ENCODE data around the gene SLC25A13.
A peak's percentile ranks its signal among the peaks of the same experiment; 100 is the strongest.
"Not testable (repeated sequence)": the region's sequence is repeated elsewhere in the genome, so short reads cannot be mapped to it uniquely, and the experiment has no call there.

The SLC25A13 gene

DNA sequence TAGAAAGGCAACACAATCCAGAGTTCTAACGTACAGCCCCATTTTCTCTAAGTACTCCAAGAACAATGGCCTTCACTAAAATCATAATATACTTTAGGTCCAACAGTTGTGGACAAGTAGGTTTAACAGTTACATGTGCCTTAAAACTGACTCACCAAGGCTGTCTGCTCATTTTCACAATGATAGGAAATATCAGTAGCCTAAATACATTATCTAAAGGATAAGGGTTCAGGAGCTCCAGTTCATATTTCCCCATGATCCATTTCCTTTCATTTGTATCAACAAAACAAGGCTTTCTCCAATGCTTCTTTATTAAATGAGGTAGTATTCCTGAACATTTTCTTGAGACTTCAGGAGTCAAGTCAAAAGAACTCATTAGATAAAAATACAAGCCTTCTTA, 164.0 kb downstream of the SLC25A13 start:
- DNase-seq (ENCODE audit: low spot score), result no peak

DNA sequence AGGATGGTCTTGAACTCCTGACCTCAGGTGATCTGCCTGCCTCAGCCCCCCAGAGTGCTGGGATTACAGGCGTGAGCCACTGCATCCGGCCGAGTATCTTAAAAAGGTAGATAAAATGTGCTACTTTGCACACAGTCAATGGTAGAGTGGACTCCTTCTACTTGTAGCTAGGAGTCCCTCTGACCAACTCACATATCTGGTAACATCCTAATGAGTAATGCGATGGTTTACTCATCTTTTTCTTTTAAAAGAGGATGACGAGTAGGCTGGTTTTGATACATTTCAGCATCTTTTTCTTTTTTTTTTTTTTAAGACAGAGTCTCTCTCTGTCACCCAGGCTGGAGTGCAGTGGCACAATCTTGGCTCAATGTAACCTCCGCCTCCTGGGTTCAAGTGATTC, 167.4 kb downstream of the SLC25A13 start:
- not testable (repeated sequence) for DNase-seq (ENCODE audit: low spot score)

GRCh38 chr7:96152706-96153105, 169.2 kb downstream of the SLC25A13 start:
- no peak for DNase-seq (ENCODE audit: low spot score)

- DNase-seq (ENCODE audit: low spot score), result no peak
These were observed 170.0 kb downstream of the SLC25A13 start for GRCh38 chr7:96151889-96152288.

DNA sequence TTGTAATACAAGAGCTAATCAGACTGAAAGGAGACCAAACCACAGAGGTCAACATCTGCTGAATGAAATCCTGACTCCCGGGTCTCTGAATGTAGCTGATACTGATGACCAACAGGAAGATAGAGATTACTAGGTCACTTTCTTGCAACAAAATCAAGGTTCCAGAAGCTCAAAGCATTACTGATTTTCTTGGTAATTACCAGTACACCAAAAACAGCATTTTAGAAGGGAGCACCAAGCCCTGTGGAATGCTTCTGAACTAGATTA, 177.7 kb downstream of the SLC25A13 start:
- no peak for DNase-seq (ENCODE audit: low spot score)

GRCh38 chr7:96143495-96144259, 178.2 kb downstream of the SLC25A13 start:
- no peak for DNase-seq (ENCODE audit: low spot score)

- DNase-seq (ENCODE audit: low spot score), result no peak
These were observed 185.2 kb downstream of the SLC25A13 start for GRCh38 chr7:96136600-96137239.

DNA sequence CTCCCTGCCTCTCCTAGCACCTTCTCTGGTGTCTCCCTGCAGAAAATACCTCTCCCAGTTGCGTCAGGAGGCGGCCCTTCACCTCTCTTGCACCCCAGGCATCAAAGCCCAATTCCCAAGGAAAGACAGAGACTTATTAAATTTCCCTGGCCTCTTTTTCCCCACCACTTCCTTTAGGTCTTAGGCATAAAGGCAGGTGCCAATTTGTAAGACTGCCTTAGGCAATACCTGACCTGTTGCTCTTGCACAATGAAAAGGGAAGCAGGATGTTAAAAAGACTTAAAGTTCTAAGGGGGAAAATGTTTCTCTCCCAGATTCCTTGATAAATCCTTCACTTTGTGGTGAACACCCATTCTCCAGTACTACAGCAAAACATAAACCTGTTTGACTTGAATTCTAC, 186.7 kb downstream of the SLC25A13 start:
- DNase-seq (ENCODE audit: low spot score), result no peak

- DNase-seq (ENCODE audit: low spot score), result peak; percentile 18
These were observed 190.4 kb downstream of the SLC25A13 start for GRCh38 chr7:96131525-96131924.

GRCh38 chr7:96127746-96128145, 194.2 kb downstream of the SLC25A13 start:
- DNase-seq (ENCODE audit: low spot score), result no peak

GRCh38 chr7:96126382-96126781, 195.5 kb downstream of the SLC25A13 start:
- no peak for DNase-seq (ENCODE audit: low spot score)

- no peak for DNase-seq (ENCODE audit: low spot score)
These were observed 199.2 kb downstream of the SLC25A13 start for GRCh38 chr7:96122746-96123145.

DNA sequence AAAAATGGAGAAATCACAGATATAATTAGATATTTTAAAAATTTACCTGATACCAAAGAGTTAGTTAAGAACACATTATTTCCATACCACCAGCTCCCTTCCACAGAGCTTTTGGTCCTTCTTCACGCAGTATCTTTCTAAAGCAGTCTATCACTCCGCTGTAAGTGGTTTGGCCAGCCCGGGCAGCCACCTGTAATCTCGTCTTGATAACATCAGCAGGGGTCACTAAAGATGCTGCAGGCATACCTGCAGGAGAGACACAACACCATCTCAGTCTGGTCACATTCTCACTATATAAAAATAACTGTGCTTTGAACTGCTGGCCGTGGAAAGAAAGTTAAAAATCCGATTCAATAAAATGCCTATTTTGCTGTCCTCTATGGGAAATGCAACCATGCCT, 200.1 kb downstream of the SLC25A13 start:
- DNase-seq (ENCODE audit: low spot score), result no peak

- no peak for DNase-seq (ENCODE audit: low spot score)
These were observed 201.3 kb downstream of the SLC25A13 start for GRCh38 chr7:96120445-96121225.

- no peak for DNase-seq (ENCODE audit: low spot score)
These were observed 203.4 kb downstream of the SLC25A13 start for GRCh38 chr7:96118449-96119001.

- DNase-seq (ENCODE audit: low spot score), result no peak
These were observed 205.7 kb downstream of the SLC25A13 start for GRCh38 chr7:96116173-96116572.

DNA sequence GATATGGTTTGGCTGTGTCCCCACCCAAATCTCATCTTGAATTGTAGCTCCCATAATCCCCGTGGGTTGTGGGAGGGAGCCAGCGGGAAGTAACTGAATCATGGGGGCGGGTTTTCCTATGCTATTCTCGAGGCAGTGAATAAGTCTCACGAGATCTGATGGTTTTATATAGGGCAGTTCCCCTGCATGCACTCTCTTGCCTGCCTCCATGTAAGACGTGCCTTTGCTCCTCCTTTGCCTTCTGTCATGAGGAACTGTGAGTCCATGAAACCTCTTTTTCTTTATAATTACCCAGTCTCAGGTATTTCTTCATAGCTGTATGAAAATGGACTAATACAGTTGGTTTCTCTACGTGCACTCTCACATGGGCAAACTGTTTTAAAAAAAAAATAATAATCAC, 207.7 kb downstream of the SLC25A13 start:
- DNase-seq (ENCODE audit: low spot score), result no peak

DNA sequence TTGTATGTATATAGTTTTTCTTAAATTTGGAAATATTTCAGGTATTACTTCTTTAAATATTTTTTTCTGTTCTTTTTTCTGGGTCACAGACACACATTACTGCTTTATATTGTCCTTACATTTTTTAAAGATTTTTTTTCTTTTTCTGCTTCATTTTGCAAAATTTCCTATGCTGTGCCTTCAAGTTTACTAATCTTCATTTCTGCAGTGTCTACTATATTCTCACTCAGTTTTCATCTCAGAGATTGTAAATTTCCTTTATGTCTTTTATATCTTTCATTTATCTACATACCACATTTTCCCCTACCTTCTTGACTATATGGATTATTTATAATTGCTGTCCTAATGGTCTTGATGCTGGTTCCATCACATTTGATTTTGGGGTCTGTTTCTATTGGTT, 210.5 kb downstream of the SLC25A13 start:
- no peak for DNase-seq (ENCODE audit: low spot score)

GRCh38 chr7:96104984-96105383, 216.9 kb downstream of the SLC25A13 start:
- no peak for DNase-seq (ENCODE audit: low spot score)

DNA sequence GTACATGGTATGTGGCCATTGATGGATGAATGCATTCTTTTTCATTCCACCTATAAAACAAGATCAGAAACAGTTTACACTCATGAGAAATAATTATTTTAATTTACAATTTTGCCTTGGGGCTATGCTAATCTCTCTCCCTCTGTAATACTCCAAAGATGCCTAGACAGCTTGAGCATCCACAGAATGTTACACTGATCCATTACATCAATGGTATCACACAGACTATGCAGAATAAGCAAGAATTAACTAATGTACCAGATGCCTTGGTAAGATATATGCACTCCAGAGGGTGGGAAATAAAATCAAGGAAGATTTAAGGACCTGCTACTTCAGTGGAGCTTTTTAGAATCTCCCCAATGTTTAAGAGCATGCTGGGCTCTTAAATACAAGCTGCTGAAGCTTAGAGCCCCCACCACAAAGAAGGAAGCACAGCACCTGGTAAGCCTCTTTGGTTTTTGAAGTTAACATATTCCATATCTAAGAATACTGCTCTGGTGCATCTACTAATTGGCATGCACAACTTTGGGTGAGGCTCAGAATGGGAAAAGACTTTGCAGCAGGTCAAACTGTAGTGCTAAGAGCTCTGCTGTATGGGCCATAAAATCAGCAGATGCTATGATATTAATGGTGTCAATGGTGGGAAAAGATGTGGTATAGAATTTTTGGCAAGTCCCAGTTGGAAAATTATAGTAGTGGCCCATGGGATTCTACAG, 219.6 kb downstream of the SLC25A13 start:
- no peak for DNase-seq (ENCODE audit: low spot score)

DNA sequence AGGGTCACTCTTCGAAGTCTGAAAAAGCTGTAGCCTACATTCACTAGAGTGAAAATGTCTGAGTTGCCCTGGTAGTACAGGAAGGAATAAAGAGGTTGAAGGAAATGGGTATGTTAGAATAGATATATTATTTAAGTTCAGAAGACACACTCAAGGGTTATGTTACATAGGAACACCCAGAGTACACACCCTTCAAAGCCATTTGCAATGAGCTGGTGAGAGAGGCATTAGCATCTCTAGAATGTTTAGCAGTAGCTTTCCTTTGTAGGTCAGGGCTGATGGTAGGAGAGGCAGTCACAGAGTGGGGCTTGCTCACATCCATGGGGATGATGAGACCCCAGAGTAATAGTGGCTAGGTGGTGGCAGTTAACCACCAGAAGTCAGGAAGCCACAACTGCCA, 221.2 kb downstream of the SLC25A13 start:
- peak; percentile 34 for DNase-seq (ENCODE audit: low spot score)

DNA sequence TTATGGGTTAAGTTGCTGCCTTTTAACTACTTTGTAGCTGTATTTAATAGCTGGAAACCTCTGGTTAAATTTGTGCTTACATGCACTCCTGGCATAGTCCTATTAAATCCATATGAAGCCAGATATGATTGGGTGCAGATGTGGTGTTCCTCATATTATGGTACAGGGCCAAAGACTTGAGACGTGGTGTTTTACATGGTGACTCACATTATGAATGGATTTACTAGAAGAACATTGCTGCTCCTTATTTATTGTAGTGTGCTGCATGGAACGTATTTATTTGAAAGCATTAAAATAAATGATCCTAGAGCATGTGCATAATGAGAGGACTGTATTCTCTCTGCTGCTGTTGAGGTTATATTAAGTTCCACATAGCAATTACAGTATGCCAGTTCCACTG, 224.1 kb downstream of the SLC25A13 start:
- DNase-seq (ENCODE audit: low spot score), result no peak

Measured in SW480 (cell line).